T-helper 2 cell treated with Interferon-gamma antibody and Interleukin-4, amounts not matched to agents 5 μg/mL and 100 μg/mL, for 36 hours (primary cell): ENCODE data around the gene SLC25A26.

ENCODE experiments used
- DNase-seq: peaks from one replicate; pipeline ENCODE4 v3.0.0; 2021; ENCODE audit warnings: low spot score
- H3K27ac Mint-ChIP-seq: one replicate; pipeline ENCODE4 v1.8.0; 2021; ENCODE audit warnings: mild to moderate bottlenecking, mixed read lengths
- H3K27me3 Mint-ChIP-seq: one replicate; pipeline ENCODE4 v1.8.0; 2021; ENCODE audit warnings: low read depth, mixed read lengths
- H3K36me3 Mint-ChIP-seq: one replicate; pipeline ENCODE4 v1.8.0; 2021; ENCODE audit warnings: low read depth, mixed read lengths
- H3K4me1 Mint-ChIP-seq: one replicate; pipeline ENCODE4 v1.8.0; 2021; ENCODE audit warnings: low read depth, mixed read lengths
- H3K4me3 Mint-ChIP-seq: one replicate; pipeline ENCODE4 v1.8.0; 2022; ENCODE audit warnings: mild to moderate bottlenecking, moderate library complexity, mixed read lengths
- H3K9me3 Mint-ChIP-seq: one replicate; pipeline ENCODE4 v1.8.0; 2021; ENCODE audit warnings: mixed read lengths

SLC25A26 gene, protein sequence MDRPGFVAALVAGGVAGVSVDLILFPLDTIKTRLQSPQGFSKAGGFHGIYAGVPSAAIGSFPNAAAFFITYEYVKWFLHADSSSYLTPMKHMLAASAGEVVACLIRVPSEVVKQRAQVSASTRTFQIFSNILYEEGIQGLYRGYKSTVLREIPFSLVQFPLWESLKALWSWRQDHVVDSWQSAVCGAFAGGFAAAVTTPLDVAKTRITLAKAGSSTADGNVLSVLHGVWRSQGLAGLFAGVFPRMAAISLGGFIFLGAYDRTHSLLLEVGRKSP

GRCh38 chr3:66220602-66221377 lies at the start of gene SLC25A26:
SLC25A26 (plus strand) TSS chr3:66221001; CDS start chr3:66221095, 94 bp downstream.
- H3K27me3 Mint-ChIP-seq = peaks cover 7% of the 10 kb centered on the region
- peak within 1 kb of the TSS; percentile 95 for H3K27ac Mint-ChIP-seq
- peak within 1 kb of the TSS; percentile 89 for H3K4me3 Mint-ChIP-seq
- H3K36me3 Mint-ChIP-seq = peaks cover 13% of the 10 kb centered on the region
- DNase-seq = peak; percentile 94
- H3K9me3 Mint-ChIP-seq = no peaks in the 10 kb centered on the region
- peaks cover 24% of the 10 kb centered on the region for H3K4me1 Mint-ChIP-seq

DNA sequence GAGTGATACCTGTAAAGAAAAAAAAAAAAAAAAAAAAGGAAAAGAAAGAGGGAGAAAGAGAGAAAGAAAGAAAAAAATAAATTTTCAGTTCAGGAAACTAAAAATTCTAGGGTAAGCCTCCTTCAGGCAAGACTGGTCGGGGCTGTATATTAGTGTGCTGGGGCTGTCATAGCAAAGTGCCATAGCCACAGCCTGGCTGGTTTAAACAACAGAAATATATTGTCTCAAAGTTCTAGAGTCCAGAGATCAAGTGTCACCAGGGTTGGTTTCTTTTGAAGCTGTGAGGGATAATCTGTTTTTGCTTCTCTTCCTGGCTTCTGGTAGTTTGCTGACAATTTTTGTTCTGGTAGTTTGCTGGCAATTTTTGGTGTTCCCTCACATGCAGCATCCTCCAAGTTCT lies 48.4 kb upstream of the SLC25A26 start:
- Mint-ChIP-seq H3K9me3 (no peaks in the 10 kb centered on the region), H3K36me3 (no peaks in the 10 kb centered on the region), H3K27ac (no peak overlapping the region), H3K4me1 (no peaks in the 10 kb centered on the region), H3K27me3 (no peaks in the 10 kb centered on the region), H3K4me3 (no peak overlapping the region)
- DNase-seq = no peak

DNA sequence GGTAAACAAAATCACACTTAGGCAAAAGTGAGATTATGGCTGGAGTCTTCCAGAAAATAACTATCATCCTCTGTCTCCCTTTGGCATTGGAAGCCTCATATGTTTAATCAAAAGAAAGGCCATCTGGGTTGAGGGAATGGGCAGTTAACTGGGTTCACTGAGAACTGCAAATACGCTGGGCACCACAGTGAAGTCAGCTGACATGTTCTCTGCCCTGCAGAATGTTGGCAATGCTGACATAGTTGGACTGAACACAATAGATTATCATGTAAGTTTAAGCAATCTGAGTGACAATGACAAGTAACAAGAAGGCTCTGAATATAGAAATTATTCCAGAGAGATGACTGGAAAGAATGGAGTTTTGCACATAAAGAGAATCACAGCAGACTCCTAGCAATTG lies 43.8 kb upstream of the SLC25A26 start:
- H3K4me3 Mint-ChIP-seq = no peak overlapping the region
- H3K9me3 Mint-ChIP-seq = no peaks in the 10 kb centered on the region
- H3K36me3 Mint-ChIP-seq = no peaks in the 10 kb centered on the region
- DNase-seq = no peak
- no peaks in the 10 kb centered on the region for H3K27me3 Mint-ChIP-seq
- H3K4me1 Mint-ChIP-seq = no peaks in the 10 kb centered on the region
- no peak overlapping the region for H3K27ac Mint-ChIP-seq

DNA sequence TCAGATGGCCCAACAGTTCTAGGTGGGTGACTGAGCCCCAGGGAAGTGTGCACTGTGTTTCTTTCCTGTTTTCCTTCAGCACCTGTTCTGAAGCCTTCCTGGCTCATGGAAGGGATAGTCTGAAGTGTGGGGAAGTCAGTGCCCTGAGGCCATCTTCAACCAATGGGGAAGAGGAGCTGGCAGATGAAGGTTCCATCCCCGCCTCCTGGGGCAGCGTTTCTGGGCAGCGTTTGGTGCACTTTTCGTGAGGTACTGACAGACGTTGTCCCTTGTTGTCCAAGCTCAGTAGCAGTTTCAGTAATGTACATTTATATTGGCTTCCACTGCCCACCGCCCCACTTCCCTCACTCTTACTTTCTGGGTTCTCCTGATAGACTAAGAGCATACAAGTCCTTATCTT lies 42.6 kb upstream of the SLC25A26 start:
- no peak overlapping the region for H3K27ac Mint-ChIP-seq
- H3K9me3 Mint-ChIP-seq = no peaks in the 10 kb centered on the region
- DNase-seq = no peak
- no peaks in the 10 kb centered on the region for H3K36me3 Mint-ChIP-seq
- H3K27me3 Mint-ChIP-seq = no peaks in the 10 kb centered on the region
- no peak overlapping the region for H3K4me3 Mint-ChIP-seq
- H3K4me1 Mint-ChIP-seq = no peaks in the 10 kb centered on the region

GRCh38 chr3:66179793-66180192 lies 41.0 kb upstream of the SLC25A26 start:
- no peaks in the 10 kb centered on the region for H3K9me3 Mint-ChIP-seq
- DNase-seq = no peak
- no peak overlapping the region for H3K27ac Mint-ChIP-seq
- no peaks in the 10 kb centered on the region for H3K36me3 Mint-ChIP-seq
- no peak overlapping the region for H3K4me3 Mint-ChIP-seq
- no peaks in the 10 kb centered on the region for H3K4me1 Mint-ChIP-seq
- no peaks in the 10 kb centered on the region for H3K27me3 Mint-ChIP-seq

GRCh38 chr3:66181764-66182163 lies 39.0 kb upstream of the SLC25A26 start:
- Mint-ChIP-seq H3K4me1 (no peaks in the 10 kb centered on the region), H3K36me3 (no peaks in the 10 kb centered on the region), H3K27ac (no peak overlapping the region), H3K27me3 (no peaks in the 10 kb centered on the region), H3K9me3 (no peaks in the 10 kb centered on the region), H3K4me3 (no peak overlapping the region)
- DNase-seq = no peak

DNA sequence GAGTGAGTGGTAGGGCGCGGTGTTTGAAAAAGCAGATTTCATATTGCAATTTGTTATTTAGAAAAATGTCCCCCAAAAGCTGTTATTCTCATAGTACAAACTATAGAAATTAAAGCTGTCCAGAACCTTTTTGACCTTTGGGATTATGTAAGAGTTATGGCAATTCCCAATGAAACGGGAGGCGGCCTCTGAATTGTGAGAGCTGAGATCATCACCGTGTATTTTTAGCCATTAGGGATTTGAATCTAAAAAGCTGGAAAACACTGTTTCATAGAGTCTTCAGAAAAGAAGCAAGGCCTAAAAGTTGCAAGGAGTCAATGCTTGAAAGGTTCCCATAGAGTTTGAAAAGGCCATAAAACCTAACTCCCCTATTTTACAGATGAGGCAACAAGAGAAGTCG lies 38.6 kb upstream of the SLC25A26 start:
- Mint-ChIP-seq H3K4me3 (no peak overlapping the region), H3K27me3 (no peaks in the 10 kb centered on the region), H3K36me3 (no peaks in the 10 kb centered on the region), H3K4me1 (no peaks in the 10 kb centered on the region), H3K9me3 (no peaks in the 10 kb centered on the region), H3K27ac (no peak overlapping the region)
- DNase-seq = no peak

DNA sequence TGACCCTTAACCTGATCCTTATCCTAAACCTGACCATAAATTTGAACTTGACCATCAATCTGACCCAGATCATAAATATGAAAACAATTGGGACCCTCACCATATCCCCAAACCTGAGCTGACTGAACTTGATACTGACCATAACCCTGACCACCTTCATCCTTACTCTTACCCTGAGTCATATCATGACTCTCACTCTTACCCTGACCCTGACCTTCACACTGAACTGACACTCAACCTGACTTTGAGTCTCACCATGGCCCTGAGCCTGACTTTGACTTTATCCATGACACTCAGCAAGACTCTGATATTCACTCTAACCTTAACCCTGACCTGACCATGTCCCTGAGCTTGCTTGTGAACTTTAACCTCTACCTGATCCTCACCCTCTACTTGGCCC lies 34.3 kb upstream of the SLC25A26 start:
- no peaks in the 10 kb centered on the region for H3K9me3 Mint-ChIP-seq
- no peak overlapping the region for H3K27ac Mint-ChIP-seq
- H3K27me3 Mint-ChIP-seq = no peaks in the 10 kb centered on the region
- no peak for DNase-seq
- no peaks in the 10 kb centered on the region for H3K36me3 Mint-ChIP-seq
- H3K4me3 Mint-ChIP-seq = no peak overlapping the region
- H3K4me1 Mint-ChIP-seq = no peaks in the 10 kb centered on the region

DNA sequence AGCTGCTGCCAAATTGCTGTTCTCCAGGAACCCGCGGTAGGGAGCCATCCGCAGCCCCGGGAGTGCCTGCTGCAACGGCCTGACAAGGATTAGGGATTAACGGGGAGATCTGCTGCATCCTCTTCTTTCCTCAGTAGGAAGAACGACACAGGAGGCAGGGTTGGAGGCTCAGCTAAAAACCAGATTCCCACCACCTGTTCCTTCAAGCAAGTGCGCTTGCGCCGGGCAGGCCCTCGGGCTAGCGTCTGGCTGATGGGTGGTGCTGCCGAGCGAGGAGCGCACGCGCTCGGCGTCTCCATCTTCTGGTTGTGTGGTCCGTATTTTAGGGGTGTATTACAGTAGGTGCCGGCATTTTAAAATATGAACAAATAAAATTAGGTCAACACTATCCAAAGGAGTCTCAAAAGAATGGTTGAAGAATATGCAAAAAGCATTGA lies 25.4 kb upstream of the SLC25A26 start:
- Mint-ChIP-seq H3K4me3 (peak overlapping the region; percentile 8), H3K27ac (no peak overlapping the region), H3K9me3 (no peaks in the 10 kb centered on the region), H3K36me3 (no peaks in the 10 kb centered on the region), H3K27me3 (peaks cover 22% of the 10 kb centered on the region), H3K4me1 (peaks cover 1% of the 10 kb centered on the region)
- DNase-seq = no peak

GRCh38 chr3:66196633-66197032 lies 24.2 kb upstream of the SLC25A26 start:
- Mint-ChIP-seq H3K27ac (no peak overlapping the region), H3K4me1 (peaks cover 1% of the 10 kb centered on the region), H3K4me3 (no peak overlapping the region), H3K9me3 (no peaks in the 10 kb centered on the region), H3K36me3 (no peaks in the 10 kb centered on the region), H3K27me3 (peaks cover 22% of the 10 kb centered on the region)
- no peak for DNase-seq

DNA sequence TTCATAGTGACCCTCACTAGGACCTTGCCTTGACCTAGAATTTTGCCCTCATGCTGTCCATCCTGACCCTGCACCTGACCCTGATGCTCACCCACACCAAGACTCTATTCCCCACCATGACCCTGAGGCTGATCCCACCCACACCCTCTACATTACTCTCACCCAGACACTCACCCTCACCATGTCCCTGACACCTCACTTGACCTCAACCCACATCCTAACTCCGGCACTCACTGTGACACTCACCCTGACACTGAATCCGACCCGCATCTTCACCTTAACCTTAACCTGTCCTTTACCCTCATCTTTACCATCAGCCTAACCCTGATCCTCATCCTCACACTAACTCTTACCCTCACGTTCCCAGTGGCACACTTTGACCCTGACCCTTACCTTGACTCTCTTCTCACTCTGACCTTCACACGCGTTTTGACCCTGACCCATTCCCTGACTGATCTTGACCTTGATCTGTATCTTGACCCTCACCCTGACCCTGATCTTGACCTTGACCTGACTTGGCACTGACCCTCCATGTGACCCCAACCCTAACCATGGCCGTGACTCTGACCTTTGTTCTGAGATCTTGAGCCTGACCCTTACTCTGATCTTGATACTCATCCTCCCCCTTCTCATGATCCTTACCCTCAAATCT lies 22.2 kb upstream of the SLC25A26 start:
- Mint-ChIP-seq H3K4me3 (no peak overlapping the region), H3K36me3 (no peaks in the 10 kb centered on the region), H3K27me3 (peaks cover 22% of the 10 kb centered on the region), H3K27ac (no peak overlapping the region), H3K4me1 (peaks cover 1% of the 10 kb centered on the region), H3K9me3 (no peaks in the 10 kb centered on the region)
- no peak for DNase-seq

GRCh38 chr3:66199089-66199473 lies 21.7 kb upstream of the SLC25A26 start:
- Mint-ChIP-seq H3K4me1 (peaks cover 1% of the 10 kb centered on the region), H3K4me3 (no peak overlapping the region), H3K27me3 (peaks cover 21% of the 10 kb centered on the region), H3K36me3 (no peaks in the 10 kb centered on the region), H3K27ac (no peak overlapping the region), H3K9me3 (no peaks in the 10 kb centered on the region)
- no peak for DNase-seq

GRCh38 chr3:66200147-66200546 lies 20.7 kb upstream of the SLC25A26 start:
- Mint-ChIP-seq H3K27me3 (peaks cover 17% of the 10 kb centered on the region), H3K9me3 (no peaks in the 10 kb centered on the region), H3K36me3 (no peaks in the 10 kb centered on the region), H3K4me3 (no peak overlapping the region), H3K27ac (no peak overlapping the region), H3K4me1 (peaks cover 1% of the 10 kb centered on the region)
- no peak for DNase-seq

- no peak overlapping the region for H3K27ac Mint-ChIP-seq
- H3K27me3 Mint-ChIP-seq = peaks cover 12% of the 10 kb centered on the region
- no peak for DNase-seq
- no peaks in the 10 kb centered on the region for H3K9me3 Mint-ChIP-seq
- H3K36me3 Mint-ChIP-seq = no peaks in the 10 kb centered on the region
- H3K4me1 Mint-ChIP-seq = no peaks in the 10 kb centered on the region
- H3K4me3 Mint-ChIP-seq = no peak overlapping the region
Measured at GRCh38 chr3:66200786-66201185, 20.0 kb upstream of the SLC25A26 start.
